Esophagus muscularis mucosa (tissue), 3 donors: ENCODE measurements around the gene CARM1.

Source experiments
- CTCF ChIP-seq, 3 experiments: fragments of 200-600 bp in 2 of 3; fragments of 450-650 bp in 1 of 3; sonication (generic) in 2 of 3; IDR thresholded peaks; one replicate each; pipeline ENCODE4 v1.5.1; 2017 to 2019; ENCODE audit warnings: antibody characterized with exemption in 3 of 3, mild to moderate bottlenecking in 2 of 3, moderate library complexity in 1 of 3
- POLR2AphosphoS5 ChIP-seq, 2 donors: sonication (generic); formaldehyde crosslinking; IDR thresholded peaks; one replicate each; pipeline ENCODE4 v1.6.1; 2017; ENCODE audit warnings: antibody characterized with exemption in 2 of 2

GRCh38 chr19:10963865-10964264 is 92.5 kb downstream of the CARM1 start:
- TF ChIP-seq CTCF (IDR thresholded peaks at IDR 0.05) (no peak), POLR2AphosphoS5 (IDR thresholded peaks at IDR 0.05) (no peak)
